ENCODE results near the gene HHAT. TPM values are rescaled to one million over a fixed set of nuclear protein-coding genes. Genes with fewer than 3 reads are reported as not detected.

Gene HHAT
- total RNA-seq, 2 experiments from 2014 or later: 5.2 to 9.5 TPM

DNA sequence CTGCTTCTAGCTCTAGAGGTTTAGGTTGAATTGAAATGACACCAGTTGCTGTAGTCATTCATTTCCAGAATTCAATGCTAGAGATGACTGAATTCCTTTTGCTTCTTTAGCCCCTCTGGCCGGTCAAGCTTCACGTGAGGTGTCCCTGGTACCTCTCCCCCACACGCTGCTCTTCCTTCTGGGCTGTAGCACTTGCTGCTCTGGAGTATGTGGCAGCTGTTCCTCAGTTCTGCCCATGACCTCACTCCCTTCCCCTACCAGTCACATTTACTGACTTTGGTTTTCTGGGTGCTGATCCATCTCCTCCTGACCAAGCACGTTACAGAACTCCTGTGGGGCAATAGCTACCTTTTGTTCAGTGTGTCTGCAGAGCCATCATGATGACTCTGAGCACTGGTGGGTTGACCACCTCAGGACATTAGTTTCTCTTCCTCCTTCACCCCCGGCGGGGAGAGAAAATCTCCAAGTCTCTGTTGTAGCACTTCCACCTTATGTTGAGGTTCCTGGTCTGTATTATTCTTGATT is 128.1 kb downstream of the HHAT start:
- ChIA-PET POLR2A (interaction anchor here (0.6 kb wide), 1 partner anchor 12 kb away, joined by 4 read pairs; no protein-coding TSS in a partner anchor), CTCF (ENCODE audit: unreplicated experiment) (no interaction called here)
- no peak for TF ChIP-seq EZH2phosphoT487 (IDR thresholded peaks at IDR 0.05; ENCODE audit: borderline replicate concordance, low read depth, low read length)
- TF ChIP-seq, protein P1, sequence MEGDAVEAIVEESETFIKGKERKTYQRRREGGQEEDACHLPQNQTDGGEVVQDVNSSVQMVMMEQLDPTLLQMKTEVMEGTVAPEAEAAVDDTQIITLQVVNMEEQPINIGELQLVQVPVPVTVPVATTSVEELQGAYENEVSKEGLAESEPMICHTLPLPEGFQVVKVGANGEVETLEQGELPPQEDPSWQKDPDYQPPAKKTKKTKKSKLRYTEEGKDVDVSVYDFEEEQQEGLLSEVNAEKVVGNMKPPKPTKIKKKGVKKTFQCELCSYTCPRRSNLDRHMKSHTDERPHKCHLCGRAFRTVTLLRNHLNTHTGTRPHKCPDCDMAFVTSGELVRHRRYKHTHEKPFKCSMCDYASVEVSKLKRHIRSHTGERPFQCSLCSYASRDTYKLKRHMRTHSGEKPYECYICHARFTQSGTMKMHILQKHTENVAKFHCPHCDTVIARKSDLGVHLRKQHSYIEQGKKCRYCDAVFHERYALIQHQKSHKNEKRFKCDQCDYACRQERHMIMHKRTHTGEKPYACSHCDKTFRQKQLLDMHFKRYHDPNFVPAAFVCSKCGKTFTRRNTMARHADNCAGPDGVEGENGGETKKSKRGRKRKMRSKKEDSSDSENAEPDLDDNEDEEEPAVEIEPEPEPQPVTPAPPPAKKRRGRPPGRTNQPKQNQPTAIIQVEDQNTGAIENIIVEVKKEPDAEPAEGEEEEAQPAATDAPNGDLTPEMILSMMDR (conservative IDR thresholded peaks at IDR 0.05; ENCODE audit: low read length): no peak
- H3K79me2 ChIP-seq (ENCODE audit: insufficient read depth, low read depth, low read length): no peaks in the 10 kb centered on the region
- no peaks in the 10 kb centered on the region for H3K4me1 ChIP-seq (ENCODE audit: insufficient read depth, low read length, poor library complexity, severe bottlenecking)
- no TSS peak for BruUV-seq (replicated peaks)
- DNase-seq (ENCODE audit: low spot score): no peak
- no peaks in the 10 kb centered on the region for H3K36me3 ChIP-seq (ENCODE audit: insufficient read depth, low read length)
- intact Hi-C loops (cut with micrococcal nuclease; ENCODE audit: unreplicated experiment): no loop called here
- H4K20me1 ChIP-seq (ENCODE audit: insufficient read depth, low read length): no peaks in the 10 kb centered on the region
- H3K9me3 ChIP-seq (ENCODE audit: low read length): no peaks in the 10 kb centered on the region
- H3K4me3 ChIP-seq (ENCODE audit: low read depth, low read length, poor library complexity, severe bottlenecking): no peak overlapping the region
- no peak overlapping the region for H3K27ac ChIP-seq (ENCODE audit: low read depth, low read length, poor library complexity, severe bottlenecking)
- H3K4me2 ChIP-seq (ENCODE audit: low read length): no peak overlapping the region
- H3K9me2 ChIP-seq (ENCODE audit: insufficient read depth, low read length): no peaks in the 10 kb centered on the region
- no peak overlapping the region for H2AFZ ChIP-seq (ENCODE audit: low read length)

- ChIA-PET POLR2A (no interaction called here), CTCF (ENCODE audit: unreplicated experiment) (no interaction called here)
- no peaks in the 10 kb centered on the region for H3K36me3 ChIP-seq (ENCODE audit: insufficient read depth, low read length)
- no peaks in the 10 kb centered on the region for H3K79me2 ChIP-seq (ENCODE audit: insufficient read depth, low read depth, low read length)
- H3K9me2 ChIP-seq (ENCODE audit: insufficient read depth, low read length): no peaks in the 10 kb centered on the region
- no peak overlapping the region for H2AFZ ChIP-seq (ENCODE audit: low read length)
- no peak overlapping the region for H3K27ac ChIP-seq (ENCODE audit: low read depth, low read length, poor library complexity, severe bottlenecking)
- no peaks in the 10 kb centered on the region for H3K4me1 ChIP-seq (ENCODE audit: insufficient read depth, low read length, poor library complexity, severe bottlenecking)
- no peak overlapping the region for H3K4me2 ChIP-seq (ENCODE audit: low read length)
- DNase-seq (ENCODE audit: low spot score): no peak
- intact Hi-C loops (cut with micrococcal nuclease; ENCODE audit: unreplicated experiment): no loop called here
- H3K9me3 ChIP-seq (ENCODE audit: low read length): no peaks in the 10 kb centered on the region
- no TSS peak for BruUV-seq (replicated peaks)
- no peaks in the 10 kb centered on the region for H4K20me1 ChIP-seq (ENCODE audit: insufficient read depth, low read length)
- TF ChIP-seq, protein P1 (conservative IDR thresholded peaks at IDR 0.05; ENCODE audit: low read length): no peak
- TF ChIP-seq EZH2phosphoT487 (IDR thresholded peaks at IDR 0.05; ENCODE audit: borderline replicate concordance, low read depth, low read length): no peak
- no peak overlapping the region for H3K4me3 ChIP-seq (ENCODE audit: low read depth, low read length, poor library complexity, severe bottlenecking)
Measured at GRCh38 chr1:210457568-210457967, 128.9 kb downstream of the HHAT start.

DNA sequence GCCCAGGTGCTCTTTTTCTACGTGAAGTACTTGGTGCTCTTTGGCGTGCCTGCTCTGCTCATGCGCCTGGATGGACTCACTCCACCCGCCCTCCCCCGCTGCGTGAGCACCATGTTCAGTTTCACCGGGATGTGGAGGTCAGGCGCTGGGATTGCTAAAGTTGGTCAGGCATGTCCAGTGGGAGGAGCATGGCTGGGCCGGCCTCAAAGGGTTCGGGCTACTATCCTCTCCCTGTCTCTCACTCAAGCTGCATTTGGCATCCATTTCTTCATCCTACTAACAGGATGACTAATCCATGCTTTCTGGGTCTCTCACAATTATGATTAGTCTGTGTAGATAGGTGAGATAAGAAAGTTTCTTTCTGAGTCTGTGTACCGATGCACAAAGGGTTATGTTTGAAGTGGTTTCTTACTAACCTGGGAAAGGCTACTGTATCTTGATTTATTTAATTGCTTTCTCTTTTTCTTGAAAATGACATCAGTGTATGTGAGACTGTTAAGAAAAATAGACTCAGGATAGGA is 135.9 kb downstream of the HHAT start:
- no peak overlapping the region for H3K4me2 ChIP-seq (ENCODE audit: low read length)
- CTCF ChIA-PET (ENCODE audit: unreplicated experiment): no interaction called here
- BruUV-seq (replicated peaks): no TSS peak
- no peaks in the 10 kb centered on the region for H3K9me2 ChIP-seq (ENCODE audit: insufficient read depth, low read length)
- POLR2A ChIA-PET: no interaction called here
- no peaks in the 10 kb centered on the region for H3K4me1 ChIP-seq (ENCODE audit: insufficient read depth, low read length, poor library complexity, severe bottlenecking)
- DNase-seq (ENCODE audit: low spot score): no peak
- no peak overlapping the region for H3K4me3 ChIP-seq (ENCODE audit: low read depth, low read length, poor library complexity, severe bottlenecking)
- no peaks in the 10 kb centered on the region for H3K36me3 ChIP-seq (ENCODE audit: insufficient read depth, low read length)
- no peak for TF ChIP-seq EZH2phosphoT487 (IDR thresholded peaks at IDR 0.05; ENCODE audit: borderline replicate concordance, low read depth, low read length)
- TF ChIP-seq, protein P1 (conservative IDR thresholded peaks at IDR 0.05; ENCODE audit: low read length): no peak
- H3K9me3 ChIP-seq (ENCODE audit: low read length): no peaks in the 10 kb centered on the region
- no peak overlapping the region for H3K27ac ChIP-seq (ENCODE audit: low read depth, low read length, poor library complexity, severe bottlenecking)
- no peaks in the 10 kb centered on the region for H4K20me1 ChIP-seq (ENCODE audit: insufficient read depth, low read length)
- no peak overlapping the region for H2AFZ ChIP-seq (ENCODE audit: low read length)
- no peaks in the 10 kb centered on the region for H3K79me2 ChIP-seq (ENCODE audit: insufficient read depth, low read depth, low read length)
- intact Hi-C loops (cut with micrococcal nuclease; ENCODE audit: unreplicated experiment): no loop called here
